ENCODE results near the gene TMEM231. TPM values are rescaled to one million over a fixed set of nuclear protein-coding genes. Genes with fewer than 3 reads are reported as not detected.
A peak's percentile ranks its signal among the peaks of the same experiment; 100 is the strongest.

Gene TMEM231
- polyA plus RNA-seq, 3 donors: 0.27 to 0.75 (median 0.72) TPM

- H3K27me3 Mint-ChIP-seq (ENCODE audit: low read depth in 3 of 3): peaks cover 27 to 50% (median 46%) of the 10 kb centered on the region in 3 donors
- peaks cover 11 to 33% of the 10 kb centered on the region in 2 donors for H3K27me3 ChIP-seq (ENCODE audit: control insufficient read depth in 2 of 2, insufficient read depth in 2 of 2, low read length in 2 of 2)
Measured at GRCh38 chr16:75494661-75495075, 61.4 kb downstream of the TMEM231 start.

GRCh38 chr16:75494184-75494583 lies 61.9 kb downstream of the TMEM231 start:
- Mint-ChIP-seq H3K27me3 (ENCODE audit: low read depth in 3 of 3) (peaks cover 27 to 50% (median 46%) of the 10 kb centered on the region in 3 donors), H3K4me3 (peak overlapping the region in 1 of 2 donors; percentile 81), H3K4me1 (peaks cover 7% of the 10 kb centered on the region), H3K9me3 (peaks cover 0 to 3% (median 0%) of the 10 kb centered on the region in 7 donors), H3K36me3 (peaks cover 2 to 5% of the 10 kb centered on the region in 2 donors), H3K27ac (no peak overlapping the region)
- DNase-seq: no peak
- Histone ChIP-seq H3K4me3 (replicated peaks in 1 of 3; ENCODE audit: low read depth in 2 of 3, low read length in 3 of 3) (no peak overlapping the region), H3K9me3 (replicated peaks in 1 of 2; ENCODE audit: control insufficient read depth in 1 of 2, insufficient read depth in 1 of 2, low read length in 2 of 2) (peaks cover 0 to 6% of the 10 kb centered on the region in 2 donors), H2AFZ (ENCODE audit: insufficient read depth, low read depth, low read length, poor library complexity, severe bottlenecking) (peak overlapping the region; percentile 63), H3K79me2 (ENCODE audit: insufficient read depth, low read length) (no peaks in the 10 kb centered on the region), H3K27ac (ENCODE audit: low read depth in 1 of 2, low read length in 2 of 2) (no peak overlapping the region), H4K20me1 (ENCODE audit: insufficient read depth, low read length) (no peaks in the 10 kb centered on the region), H3K27me3 (ENCODE audit: control insufficient read depth in 2 of 2, insufficient read depth in 2 of 2, low read length in 2 of 2) (peaks cover 11 to 33% of the 10 kb centered on the region in 2 donors), H3K9ac (ENCODE audit: insufficient read depth, low read length, poor library complexity, severe bottlenecking) (no peak overlapping the region), H3K4me1 (ENCODE audit: control insufficient read depth in 1 of 2, insufficient read depth in 2 of 2, low read length in 2 of 2) (peaks cover 5 to 10% of the 10 kb centered on the region in 2 donors), H3K4me2 (replicated peaks; ENCODE audit: extremely low read depth, low read length, poor library complexity, severe bottlenecking) (no peak overlapping the region), H3K36me3 (replicated peaks in 1 of 2; ENCODE audit: control insufficient read depth in 1 of 2, insufficient read depth in 2 of 2, low read length in 2 of 2) (no peaks in the 10 kb centered on the region)
- intact Hi-C loops (cut with micrococcal nuclease): no loop called here
- TF ChIP-seq CTCF (IDR thresholded peaks at IDR 0.05): no peak
- WGBS (ENCODE audit: insufficient coverage): 100% methylated on average over 3 of the region's 5 CpGs

More at GRCh38 chr16:75494661-75495075, 61.4 kb downstream of the TMEM231 start:
- Histone ChIP-seq H3K4me3 (replicated peaks in 1 of 3; ENCODE audit: low read depth in 2 of 3, low read length in 3 of 3) (peak overlapping the region in 1 of 3 experiments; percentile 53), H3K4me2 (replicated peaks; ENCODE audit: extremely low read depth, low read length, poor library complexity, severe bottlenecking) (peak overlapping the region; percentile 55), H3K79me2 (ENCODE audit: insufficient read depth, low read length) (no peaks in the 10 kb centered on the region), H3K36me3 (replicated peaks in 1 of 2; ENCODE audit: control insufficient read depth in 1 of 2, insufficient read depth in 2 of 2, low read length in 2 of 2) (no peaks in the 10 kb centered on the region), H3K9ac (ENCODE audit: insufficient read depth, low read length, poor library complexity, severe bottlenecking) (no peak overlapping the region), H3K4me1 (ENCODE audit: control insufficient read depth in 1 of 2, insufficient read depth in 2 of 2, low read length in 2 of 2) (peaks cover 5 to 10% of the 10 kb centered on the region in 2 donors), H3K27ac (ENCODE audit: low read depth in 1 of 2, low read length in 2 of 2) (no peak overlapping the region), H2AFZ (ENCODE audit: insufficient read depth, low read depth, low read length, poor library complexity, severe bottlenecking) (peak overlapping the region; percentile 63), H3K9me3 (replicated peaks in 1 of 2; ENCODE audit: control insufficient read depth in 1 of 2, insufficient read depth in 1 of 2, low read length in 2 of 2) (peaks cover 0 to 6% of the 10 kb centered on the region in 2 donors), H4K20me1 (ENCODE audit: insufficient read depth, low read length) (no peaks in the 10 kb centered on the region)
- H3K4me1 Mint-ChIP-seq: peaks cover 7% of the 10 kb centered on the region
- peaks cover 2 to 5% of the 10 kb centered on the region in 2 donors for H3K36me3 Mint-ChIP-seq
- intact Hi-C loops (cut with micrococcal nuclease): no loop called here
- no peak overlapping the region for H3K27ac Mint-ChIP-seq
- WGBS (ENCODE audit: insufficient coverage): 19% methylated on average over 26 of the region's 26 CpGs
- H3K4me3 Mint-ChIP-seq: peak overlapping the region; percentile 58 to 81
- DNase-seq: no peak
- peaks cover 0 to 3% (median 0%) of the 10 kb centered on the region in 7 donors for H3K9me3 Mint-ChIP-seq
- TF ChIP-seq CTCF (IDR thresholded peaks at IDR 0.05): no peak

All from CD14-positive monocyte (primary cell).